HG02870 (cell line): ENCODE results near the gene CDC37L1.

ENCODE experiments used
- ATAC-seq: cut with Tn5 transposase; IDR thresholded peaks from one replicate; pipeline ENCODE4 v1.9.1; 2021; ENCODE audit warnings: mild to moderate bottlenecking, moderate library complexity; ENCODE audit not compliant: unreplicated experiment

Gene CDC37L1

GRCh38 chr9:4667681-4668080 lies 11.7 kb upstream of the CDC37L1 start:
- ATAC-seq: no peak

GRCh38 chr9:4668604-4669003 lies 10.8 kb upstream of the CDC37L1 start:
- no peak for ATAC-seq

GRCh38 chr9:4669890-4670289 lies 9.5 kb upstream of the CDC37L1 start:
- ATAC-seq: no peak

GRCh38 chr9:4670591-4670990 lies 8.8 kb upstream of the CDC37L1 start:
- no peak for ATAC-seq

GRCh38 chr9:4671737-4672136 lies 7.6 kb upstream of the CDC37L1 start:
- no peak for ATAC-seq

- no peak for ATAC-seq
These were observed 4.6 kb upstream of the CDC37L1 start for GRCh38 chr9:4674783-4675182.

- ATAC-seq: no peak
These were observed 2.0 kb upstream of the CDC37L1 start for GRCh38 chr9:4677392-4677791.

- ATAC-seq: peak; percentile 13
These were observed 596 bp upstream of the CDC37L1 start for GRCh38 chr9:4678679-4679267.

- no peak for ATAC-seq
These were observed 780 bp downstream of the CDC37L1 start for GRCh38 chr9:4680173-4680525.

- ATAC-seq: no peak
These were observed 1.4 kb downstream of the CDC37L1 start for GRCh38 chr9:4680750-4681149.

GRCh38 chr9:4684820-4685219 lies 5.5 kb downstream of the CDC37L1 start:
- no peak for ATAC-seq

GRCh38 chr9:4686112-4686511 lies 6.7 kb downstream of the CDC37L1 start:
- peak; percentile 50 for ATAC-seq

GRCh38 chr9:4686584-4686983 lies 7.2 kb downstream of the CDC37L1 start:
- no peak for ATAC-seq

GRCh38 chr9:4689021-4689420 lies 9.7 kb downstream of the CDC37L1 start:
- ATAC-seq: no peak

- ATAC-seq: peak; percentile 65
These were observed 10.3 kb downstream of the CDC37L1 start for GRCh38 chr9:4689687-4690104.

GRCh38 chr9:4690144-4690543 lies 10.8 kb downstream of the CDC37L1 start:
- ATAC-seq: peak; percentile 55

GRCh38 chr9:4691795-4692194 lies 12.4 kb downstream of the CDC37L1 start:
- ATAC-seq: no peak

GRCh38 chr9:4700091-4700490 lies 20.7 kb downstream of the CDC37L1 start:
- no peak for ATAC-seq

GRCh38 chr9:4700932-4701331 lies 21.6 kb downstream of the CDC37L1 start:
- ATAC-seq: no peak

- no peak for ATAC-seq
These were observed 22.2 kb downstream of the CDC37L1 start for GRCh38 chr9:4701526-4701925.

GRCh38 chr9:4704129-4704528 lies 24.8 kb downstream of the CDC37L1 start:
- no peak for ATAC-seq

GRCh38 chr9:4706021-4706420 lies 26.7 kb downstream of the CDC37L1 start:
- ATAC-seq: no peak

GRCh38 chr9:4706971-4707622 lies 27.7 kb downstream of the CDC37L1 start:
- ATAC-seq: no peak
